Activated T-cell treated with anti-CD3 and anti-CD28 coated beads, Interleukin-2, amount 50 U/mL, for 24 hours (primary cell): ENCODE measurements around the gene MOBP.
"Not testable (repeated sequence)": the region's sequence is repeated elsewhere in the genome, so short reads cannot be mapped to it uniquely, and the experiment has no call there.

Source experiments
- DNase-seq: peaks from one replicate; pipeline ENCODE4 v3.0.0-alpha.2; 2020
- H3K27ac Mint-ChIP-seq: 2 replicates; pipeline ENCODE4 v1.8.0; 2020; ENCODE audit warnings: mild to moderate bottlenecking, mixed read lengths
- H3K27me3 Mint-ChIP-seq: 2 replicates; pipeline ENCODE4 v1.8.0; 2020; ENCODE audit warnings: mixed read lengths
- H3K36me3 Mint-ChIP-seq: 2 replicates; pipeline ENCODE4 v1.8.0; 2020; ENCODE audit warnings: low read depth, mixed read lengths
- H3K4me1 Mint-ChIP-seq: 2 replicates; pipeline ENCODE4 v1.8.0; 2020; ENCODE audit warnings: low read depth, mixed read lengths
- H3K4me3 Mint-ChIP-seq: 2 replicates; pipeline ENCODE4 v1.8.0; 2020; ENCODE audit warnings: mild to moderate bottlenecking, moderate library complexity, mixed read lengths
- H3K9me3 Mint-ChIP-seq: 2 replicates; pipeline ENCODE4 v1.8.0; 2020; ENCODE audit warnings: mixed read lengths

The MOBP gene

GRCh38 chr3:39467394-39468107 lies at the start of gene MOBP:
Gene MOBP (plus strand): TSS chr3:39467680. CDS start chr3:39502070, 34,390 bp downstream.
- Mint-ChIP-seq H3K4me1 (no peaks in the 10 kb centered on the region), H3K27me3 (peaks cover 28% of the 10 kb centered on the region), H3K27ac (no peak within 1 kb of the TSS), H3K9me3 (no peaks in the 10 kb centered on the region), H3K36me3 (no peaks in the 10 kb centered on the region), H3K4me3 (no peak within 1 kb of the TSS)
- no peak for DNase-seq

GRCh38 chr3:39418556-39419225 lies 48.8 kb upstream of the MOBP start:
- not testable (repeated sequence) for H3K27me3 Mint-ChIP-seq, H3K27ac Mint-ChIP-seq, DNase-seq, H3K9me3 Mint-ChIP-seq, H3K4me1 Mint-ChIP-seq, H3K4me3 Mint-ChIP-seq
- H3K36me3 Mint-ChIP-seq, result peaks cover 31% of the 10 kb centered on the region

GRCh38 chr3:39419742-39420315 lies 47.7 kb upstream of the MOBP start:
- no peak overlapping the region for H3K4me3 Mint-ChIP-seq
- no peak overlapping the region for H3K27ac Mint-ChIP-seq
- peaks cover 20% of the 10 kb centered on the region for H3K36me3 Mint-ChIP-seq
- H3K27me3 Mint-ChIP-seq, result no peaks in the 10 kb centered on the region
- no peaks in the 10 kb centered on the region for H3K9me3 Mint-ChIP-seq
- no peak for DNase-seq
- H3K4me1 Mint-ChIP-seq, result peaks cover 4% of the 10 kb centered on the region

- Mint-ChIP-seq H3K4me3 (no peak overlapping the region), H3K36me3 (peaks cover 16% of the 10 kb centered on the region), H3K27me3 (no peaks in the 10 kb centered on the region), H3K27ac (no peak overlapping the region), H3K4me1 (peaks cover 4% of the 10 kb centered on the region), H3K9me3 (no peaks in the 10 kb centered on the region)
- no peak for DNase-seq
These were observed 46.9 kb upstream of the MOBP start for GRCh38 chr3:39420543-39420942.

- no peaks in the 10 kb centered on the region for H3K4me1 Mint-ChIP-seq
- H3K27me3 Mint-ChIP-seq, result no peaks in the 10 kb centered on the region
These were observed 44.0 kb upstream of the MOBP start for GRCh38 chr3:39423436-39423970.

GRCh38 chr3:39426312-39426711 lies 41.2 kb upstream of the MOBP start:
- Mint-ChIP-seq H3K9me3 (no peaks in the 10 kb centered on the region), H3K36me3 (peaks cover 7% of the 10 kb centered on the region), H3K27ac (no peak overlapping the region), H3K4me1 (no peaks in the 10 kb centered on the region), H3K4me3 (no peak overlapping the region), H3K27me3 (peaks cover 3% of the 10 kb centered on the region)
- DNase-seq, result no peak

More at GRCh38 chr3:39423436-39423970, 44.0 kb upstream of the MOBP start:
- Mint-ChIP-seq H3K36me3 (peaks cover 8% of the 10 kb centered on the region), H3K4me3 (no peak overlapping the region), H3K27ac (no peak overlapping the region), H3K9me3 (no peaks in the 10 kb centered on the region)
- DNase-seq, result no peak

GRCh38 chr3:39427506-39427905 lies 40.0 kb upstream of the MOBP start:
- Mint-ChIP-seq H3K4me3 (no peak overlapping the region), H3K27me3 (peaks cover 3% of the 10 kb centered on the region), H3K27ac (no peak overlapping the region), H3K36me3 (no peaks in the 10 kb centered on the region), H3K9me3 (no peaks in the 10 kb centered on the region), H3K4me1 (no peaks in the 10 kb centered on the region)
- no peak for DNase-seq

- Mint-ChIP-seq H3K36me3 (no peaks in the 10 kb centered on the region), H3K4me3 (no peak overlapping the region), H3K4me1 (no peaks in the 10 kb centered on the region), H3K27ac (no peak overlapping the region), H3K27me3 (peaks cover 3% of the 10 kb centered on the region), H3K9me3 (no peaks in the 10 kb centered on the region)
- no peak for DNase-seq
These were observed 38.7 kb upstream of the MOBP start for GRCh38 chr3:39428745-39429201.

GRCh38 chr3:39429466-39429865 lies 38.0 kb upstream of the MOBP start:
- Mint-ChIP-seq H3K27ac (no peak overlapping the region), H3K9me3 (no peaks in the 10 kb centered on the region), H3K36me3 (no peaks in the 10 kb centered on the region), H3K27me3 (peaks cover 3% of the 10 kb centered on the region), H3K4me1 (no peaks in the 10 kb centered on the region), H3K4me3 (no peak overlapping the region)
- no peak for DNase-seq

- H3K9me3 Mint-ChIP-seq, result no peaks in the 10 kb centered on the region
- H3K4me1 Mint-ChIP-seq, result no peaks in the 10 kb centered on the region
- H3K27ac Mint-ChIP-seq, result no peak overlapping the region
- H3K4me3 Mint-ChIP-seq, result no peak overlapping the region
- peaks cover 3% of the 10 kb centered on the region for H3K27me3 Mint-ChIP-seq
- H3K36me3 Mint-ChIP-seq, result no peaks in the 10 kb centered on the region
- no peak for DNase-seq
These were observed 35.1 kb upstream of the MOBP start for GRCh38 chr3:39432342-39432741.

GRCh38 chr3:39433642-39434041 lies 33.8 kb upstream of the MOBP start:
- Mint-ChIP-seq H3K27ac (no peak overlapping the region), H3K9me3 (no peaks in the 10 kb centered on the region), H3K4me1 (no peaks in the 10 kb centered on the region), H3K4me3 (no peak overlapping the region), H3K27me3 (peaks cover 3% of the 10 kb centered on the region), H3K36me3 (no peaks in the 10 kb centered on the region)
- no peak for DNase-seq

GRCh38 chr3:39434574-39434973 lies 32.9 kb upstream of the MOBP start:
- no peaks in the 10 kb centered on the region for H3K36me3 Mint-ChIP-seq
- DNase-seq, result no peak
- peaks cover 3% of the 10 kb centered on the region for H3K27me3 Mint-ChIP-seq
- no peak overlapping the region for H3K4me3 Mint-ChIP-seq
- no peaks in the 10 kb centered on the region for H3K9me3 Mint-ChIP-seq
- no peak overlapping the region for H3K27ac Mint-ChIP-seq
- no peaks in the 10 kb centered on the region for H3K4me1 Mint-ChIP-seq

- no peak for DNase-seq
- Mint-ChIP-seq H3K36me3 (no peaks in the 10 kb centered on the region), H3K4me1 (no peaks in the 10 kb centered on the region), H3K27me3 (no peaks in the 10 kb centered on the region), H3K27ac (no peak overlapping the region), H3K9me3 (no peaks in the 10 kb centered on the region), H3K4me3 (no peak overlapping the region)
These were observed 32.3 kb upstream of the MOBP start for GRCh38 chr3:39435006-39435748.

GRCh38 chr3:39438880-39439279 lies 28.6 kb upstream of the MOBP start:
- H3K27ac Mint-ChIP-seq, result no peak overlapping the region
- H3K9me3 Mint-ChIP-seq, result no peaks in the 10 kb centered on the region
- H3K4me1 Mint-ChIP-seq, result no peaks in the 10 kb centered on the region

More at GRCh38 chr3:39438880-39439279, 28.6 kb upstream of the MOBP start:
- H3K36me3 Mint-ChIP-seq, result no peaks in the 10 kb centered on the region
- DNase-seq, result no peak
- no peaks in the 10 kb centered on the region for H3K27me3 Mint-ChIP-seq
- H3K4me3 Mint-ChIP-seq, result no peak overlapping the region
